ENCODE data around the gene DIPK1B. TPM values are rescaled to one million over a fixed set of nuclear protein-coding genes. Genes with fewer than 3 reads are reported as not detected.

The DIPK1B gene
- total RNA-seq, 1 donor from 2014 or later, result 17.1 TPM

Other genes with a start within 250 kb of the DIPK1B start
- gene SEC16A, start 229.5 kb upstream of the DIPK1B start, total RNA-seq, result 64.5 and 74.9 TPM in 2 replicates
- 40.9 and 52.4 TPM in 2 replicates for gene NOTCH1, start 166.5 kb upstream of the DIPK1B start, total RNA-seq
- 56.2 and 58.7 TPM in 2 replicates for gene EGFL7, start 49.7 kb upstream of the DIPK1B start, total RNA-seq
- 72.9 and 81.2 TPM in 2 replicates for gene AGPAT2, start 25.1 kb upstream of the DIPK1B start, total RNA-seq
- gene LCN10, start 30.4 kb downstream of the DIPK1B start, total RNA-seq, result 0.21 TPM in 1 of 2 replicates, not detected in the other
- not detected in 2 replicates for gene LCN6, start 36.0 kb downstream of the DIPK1B start, total RNA-seq
- not detected in 2 replicates for gene LCN8, start 45.7 kb downstream of the DIPK1B start, total RNA-seq
- not detected in 2 replicates for gene LCN15, start 51.9 kb downstream of the DIPK1B start, total RNA-seq
- gene TMEM141, start 78.8 kb downstream of the DIPK1B start, total RNA-seq, result 69.8 and 79.8 TPM in 2 replicates
- 0.84 and 0.89 TPM in 2 replicates for gene CCDC183, start 83.8 kb downstream of the DIPK1B start, total RNA-seq
- gene RABL6, start 95.4 kb downstream of the DIPK1B start, total RNA-seq, result 99.3 and 118 TPM in 2 replicates
- gene AJM1, start 129.9 kb downstream of the DIPK1B start, total RNA-seq, result 0.75 and 0.96 TPM in 2 replicates
- 124 and 129 TPM in 2 replicates for gene PHPT1, start 136.8 kb downstream of the DIPK1B start, total RNA-seq
- gene MAMDC4, start 139.8 kb downstream of the DIPK1B start, total RNA-seq, result 3.7 and 6.4 TPM in 2 replicates
- 792 and 948 TPM in 2 replicates for gene EDF1, start 153.7 kb downstream of the DIPK1B start, total RNA-seq
- gene TRAF2, start 173.9 kb downstream of the DIPK1B start, total RNA-seq, result 17.5 and 17.7 TPM in 2 replicates
- 174 and 222 TPM in 2 replicates for gene FBXW5, start 232.2 kb downstream of the DIPK1B start, total RNA-seq
- gene C8G, start 232.7 kb downstream of the DIPK1B start, total RNA-seq, result not detected in 2 replicates
- 1.2 TPM in 1 of 2 replicates, not detected in the other for gene LCN12, start 239.7 kb downstream of the DIPK1B start, total RNA-seq